ENCODE results near the gene HS6ST3.

The HS6ST3 gene

DNA sequence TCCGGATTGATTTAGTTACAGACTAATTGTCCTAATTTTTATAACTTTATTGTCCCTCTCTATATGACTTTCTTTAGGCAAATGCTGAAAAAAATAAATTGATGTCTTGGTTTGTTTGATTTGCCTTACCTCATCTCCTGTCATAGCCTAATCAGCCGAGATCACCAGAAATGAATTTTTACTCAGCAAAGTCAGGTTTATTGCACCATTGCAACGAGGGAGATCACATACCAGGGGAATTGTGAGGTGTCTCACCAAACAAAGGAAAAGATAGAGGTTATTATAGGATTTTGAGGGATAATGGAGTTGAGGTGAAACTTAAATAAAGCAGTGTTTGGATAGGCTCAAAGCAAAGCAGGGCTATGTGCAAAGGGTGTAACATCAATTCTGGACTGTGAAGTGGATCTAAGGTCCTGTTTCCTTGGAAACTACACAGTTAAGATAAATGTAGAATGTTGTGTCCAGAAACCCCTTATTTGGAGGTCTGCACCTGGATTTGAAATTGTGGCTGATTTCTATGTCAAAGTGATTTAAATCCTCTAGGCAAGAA lies 531.8 kb downstream of the HS6ST3 start:
- H3K4me3 ChIP-seq (ENCODE audit: low read depth, low read length) = no peak overlapping the region
- no peak for TF ChIP-seq CTCF (IDR thresholded peaks at IDR 0.05; ENCODE audit: low read depth, low read length, missing control alignments)
- in situ Hi-C loops (cut with HindIII; ENCODE audit: low sequenced_read_pairs) = no loop called here
- no peak for DNase-seq (ENCODE audit: low read depth)

DNA sequence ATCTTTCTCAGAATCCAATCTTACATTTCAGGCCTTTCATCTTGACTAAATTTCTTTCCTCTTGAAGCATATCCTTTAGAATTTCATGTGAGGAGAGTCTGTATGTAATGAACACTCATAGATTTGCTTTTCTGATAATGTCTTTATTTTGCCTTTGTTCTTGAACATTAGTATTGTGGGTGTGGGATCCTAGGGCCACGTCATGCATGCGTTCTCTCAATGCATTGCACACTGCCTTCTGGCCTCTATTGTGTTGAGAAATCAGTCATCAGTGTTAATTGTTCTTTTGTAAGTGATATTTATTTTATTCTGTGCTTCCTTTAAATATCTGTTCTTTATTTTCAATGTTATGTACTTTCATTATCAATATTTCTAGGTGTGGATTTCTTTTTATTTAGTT lies 539.4 kb downstream of the HS6ST3 start:
- TF ChIP-seq CTCF (IDR thresholded peaks at IDR 0.05; ENCODE audit: low read depth, low read length, missing control alignments) = no peak
- no peak for DNase-seq (ENCODE audit: low read depth)
- in situ Hi-C loops (cut with HindIII; ENCODE audit: low sequenced_read_pairs) = no loop called here
- H3K4me3 ChIP-seq (ENCODE audit: low read depth, low read length) = no peak overlapping the region

DNA sequence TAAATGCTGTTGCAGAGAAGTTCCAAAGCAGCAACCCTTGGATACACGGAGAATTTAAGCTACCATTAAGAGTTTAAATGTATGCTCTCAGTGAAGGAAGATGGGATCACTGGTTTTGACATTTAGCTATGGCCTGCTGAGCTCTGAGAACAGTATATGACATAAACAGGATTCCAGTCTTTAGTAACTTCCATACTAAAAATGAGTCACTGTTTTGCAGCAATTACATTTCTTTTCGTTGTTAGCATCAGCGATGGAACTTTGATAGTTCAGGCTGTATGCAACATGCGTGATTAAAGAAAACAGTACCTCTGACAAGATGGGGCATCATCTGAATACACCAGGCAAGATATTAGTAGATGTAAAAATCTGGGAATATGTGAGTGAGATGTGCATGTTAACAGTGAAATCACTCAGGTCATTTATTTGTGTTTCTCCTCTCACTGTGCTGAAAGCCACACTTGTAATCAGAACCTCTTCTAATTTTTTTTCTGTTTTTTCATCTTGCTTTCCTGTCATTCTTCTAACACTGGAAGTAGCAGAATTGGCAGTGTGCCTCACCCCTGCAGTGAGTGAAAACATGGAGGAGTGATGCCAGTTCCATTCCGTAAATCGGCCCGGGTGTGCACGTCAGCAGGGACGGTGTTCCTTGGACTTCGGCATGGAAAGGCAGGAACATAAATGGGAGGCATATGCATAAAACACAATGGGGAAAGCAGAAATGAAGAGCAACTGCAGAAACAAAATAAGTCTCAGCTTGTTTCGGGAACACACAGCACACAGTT lies 542.8 kb downstream of the HS6ST3 start:
- H3K4me3 ChIP-seq (ENCODE audit: low read depth, low read length) = no peak overlapping the region
- no peak for TF ChIP-seq CTCF (IDR thresholded peaks at IDR 0.05; ENCODE audit: low read depth, low read length, missing control alignments)
- in situ Hi-C loops (cut with HindIII; ENCODE audit: low sequenced_read_pairs) = no loop called here
- DNase-seq (ENCODE audit: low read depth) = peak; percentile 54

GRCh38 chr13:96636001-96636709 lies 546.2 kb downstream of the HS6ST3 start:
- in situ Hi-C loops (cut with HindIII; ENCODE audit: low sequenced_read_pairs) = no loop called here
- no peak for DNase-seq (ENCODE audit: low read depth)
- no peak for TF ChIP-seq CTCF (IDR thresholded peaks at IDR 0.05; ENCODE audit: low read depth, low read length, missing control alignments)
- no peak overlapping the region for H3K4me3 ChIP-seq (ENCODE audit: low read depth, low read length)

DNA sequence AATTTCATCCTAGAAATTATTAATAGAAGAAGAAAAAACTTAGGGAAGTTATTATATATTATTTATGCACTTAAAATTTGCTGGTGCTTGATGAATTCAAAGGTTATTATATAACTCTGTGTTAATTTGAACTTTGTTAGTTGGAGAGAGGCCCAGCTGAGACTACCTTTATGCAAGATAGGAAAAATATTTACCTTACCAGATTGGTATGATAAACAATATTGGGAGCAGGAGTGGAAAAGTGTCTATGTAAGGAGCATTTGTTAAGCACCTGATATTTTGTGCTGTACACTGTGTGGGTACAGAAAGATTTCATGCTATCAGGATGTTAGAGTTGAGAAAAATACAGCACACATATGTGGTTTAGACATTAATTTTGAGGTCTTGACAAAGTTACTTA lies 547.1 kb downstream of the HS6ST3 start:
- no peak for TF ChIP-seq CTCF (IDR thresholded peaks at IDR 0.05; ENCODE audit: low read depth, low read length, missing control alignments)
- H3K4me3 ChIP-seq (ENCODE audit: low read depth, low read length) = no peak overlapping the region
- no peak for DNase-seq (ENCODE audit: low read depth)
- in situ Hi-C loops (cut with HindIII; ENCODE audit: low sequenced_read_pairs) = no loop called here

- no peak for TF ChIP-seq CTCF (IDR thresholded peaks at IDR 0.05; ENCODE audit: low read depth, low read length, missing control alignments)
- DNase-seq (ENCODE audit: low read depth) = no peak
- no peak overlapping the region for H3K4me3 ChIP-seq (ENCODE audit: low read depth, low read length)
- in situ Hi-C loops (cut with HindIII; ENCODE audit: low sequenced_read_pairs) = no loop called here
Observed at GRCh38 chr13:96646101-96646500, 556.2 kb downstream of the HS6ST3 start.
